ENCODE data around the gene PCDHGB7. TPM values are rescaled to one million over a fixed set of nuclear protein-coding genes. Genes with fewer than 3 reads are reported as not detected.
"Not testable (repeated sequence)": the region's sequence is repeated elsewhere in the genome, so short reads cannot be mapped to it uniquely, and the experiment has no call there.

Gene PCDHGB7
- total RNA-seq, 1 experiment from 2014 or later, result 10.5 TPM

DNA sequence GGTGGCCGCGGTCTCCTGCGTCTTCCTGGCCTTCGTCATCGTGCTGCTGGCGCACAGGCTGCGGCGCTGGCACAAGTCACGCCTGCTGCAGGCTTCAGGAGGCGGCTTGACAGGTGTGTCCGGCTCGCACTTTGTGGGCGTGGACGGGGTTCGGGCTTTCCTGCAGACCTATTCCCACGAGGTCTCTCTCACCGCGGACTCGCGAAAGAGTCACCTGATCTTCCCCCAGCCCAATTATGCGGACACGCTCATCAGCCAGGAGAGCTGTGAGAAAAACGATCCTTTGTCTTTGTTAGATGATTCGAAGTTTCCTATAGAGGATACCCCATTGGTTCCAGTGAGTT is 2.2 kb upstream of the PCDHGB7 start:
- H3K27me3 Mint-ChIP-seq (ENCODE audit: low read depth), result peaks cover 21% of the 10 kb centered on the region
- ATAC-seq; H3K27ac Mint-ChIP-seq; DNase-seq (ENCODE audit: low spot score); POLR2A ChIA-PET: not testable (repeated sequence)
- H3K4me3 Mint-ChIP-seq, result peak overlapping the region; percentile 16; the same call in 1 of the 2 replicates
- peaks cover 30% of the 10 kb centered on the region for H3K4me1 Mint-ChIP-seq
- CTCF ChIA-PET, result interaction anchor here (0.6 to 4.3 kb wide), 6 partner anchors 18 to 142 kb away, joined by 3 to 60 read pairs (median 4); partner anchors contain the start of genes PCDHGB5 and PCDHGC3
- TF ChIP-seq, protein P1, sequence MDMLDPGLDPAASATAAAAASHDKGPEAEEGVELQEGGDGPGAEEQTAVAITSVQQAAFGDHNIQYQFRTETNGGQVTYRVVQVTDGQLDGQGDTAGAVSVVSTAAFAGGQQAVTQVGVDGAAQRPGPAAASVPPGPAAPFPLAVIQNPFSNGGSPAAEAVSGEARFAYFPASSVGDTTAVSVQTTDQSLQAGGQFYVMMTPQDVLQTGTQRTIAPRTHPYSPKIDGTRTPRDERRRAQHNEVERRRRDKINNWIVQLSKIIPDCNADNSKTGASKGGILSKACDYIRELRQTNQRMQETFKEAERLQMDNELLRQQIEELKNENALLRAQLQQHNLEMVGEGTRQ (CRISPR knock-in tag; IDR thresholded peaks at IDR 0.05), result peak; percentile 18; the same call in 1 of the 2 replicates
- H3K9me3 Mint-ChIP-seq, result peaks cover 23% of the 10 kb centered on the region
- peaks cover 37% of the 10 kb centered on the region for H3K36me3 Mint-ChIP-seq

DNA sequence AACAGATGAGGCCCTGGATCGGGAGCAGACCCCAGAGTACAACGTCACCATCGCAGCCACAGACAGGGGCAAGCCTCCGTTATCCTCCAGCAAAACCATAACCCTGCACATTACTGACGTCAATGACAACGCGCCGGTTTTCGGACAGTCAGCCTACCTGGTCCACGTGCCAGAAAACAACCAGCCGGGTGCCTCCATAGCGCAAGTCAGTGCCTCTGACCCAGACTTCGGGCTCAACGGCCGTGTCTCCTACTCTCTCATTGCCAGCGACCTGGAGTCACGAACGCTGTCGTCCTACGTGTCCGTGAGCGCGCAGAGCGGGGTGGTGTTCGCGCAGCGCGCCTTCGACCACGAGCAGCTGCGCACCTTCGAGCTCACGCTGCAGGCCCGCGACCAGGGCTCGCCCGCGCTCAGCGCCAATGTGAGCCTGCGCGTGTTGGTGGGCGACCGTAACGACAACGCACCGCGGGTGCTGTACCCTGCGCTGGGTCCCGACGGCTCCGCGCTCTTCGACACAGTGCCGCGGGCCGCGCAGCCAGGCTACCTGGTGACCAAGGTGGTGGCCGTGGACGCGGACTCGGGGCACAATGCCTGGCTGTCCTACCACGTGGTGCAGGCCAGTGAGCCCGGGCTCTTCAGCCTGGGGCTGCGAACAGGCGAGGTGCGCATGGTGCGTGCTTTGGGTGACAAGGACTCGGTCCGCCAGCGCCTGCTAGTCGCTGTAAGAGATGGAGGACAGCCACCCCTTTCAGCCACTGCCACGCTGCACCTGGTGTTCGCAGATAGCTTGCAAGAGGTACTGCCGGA is 1.8 kb downstream of the PCDHGB7 start:
- ChIA-PET CTCF (interaction anchor here (0.6 to 3.6 kb wide), 15 partner anchors 11 to 145 kb away, joined by 4 to 131 read pairs (median 14); partner anchors contain the start of genes PCDHGA12, PCDHGA9 and PCDHGC3), POLR2A (interaction anchor here (1.4 kb wide), 1 partner anchor 145 kb away, joined by 4 read pairs; no protein-coding TSS in a partner anchor)
- H3K9me3 Mint-ChIP-seq, result peaks cover 36% of the 10 kb centered on the region
- peaks cover 17% of the 10 kb centered on the region for H3K27me3 Mint-ChIP-seq (ENCODE audit: low read depth)
- peaks cover 61% of the 10 kb centered on the region for H3K36me3 Mint-ChIP-seq
- H3K4me3 Mint-ChIP-seq, result peak overlapping the region; percentile 91
- ATAC-seq (no peak), DNase-seq (ENCODE audit: low spot score) (no peak)
- H3K27ac Mint-ChIP-seq, result no peak overlapping the region
- H3K4me1 Mint-ChIP-seq, result peaks cover 34% of the 10 kb centered on the region
- no peak for TF ChIP-seq SMAD3 (CRISPR knock-in tag; IDR thresholded peaks at IDR 0.05; ENCODE audit: borderline replicate concordance)
- TF ChIP-seq, protein P2, sequence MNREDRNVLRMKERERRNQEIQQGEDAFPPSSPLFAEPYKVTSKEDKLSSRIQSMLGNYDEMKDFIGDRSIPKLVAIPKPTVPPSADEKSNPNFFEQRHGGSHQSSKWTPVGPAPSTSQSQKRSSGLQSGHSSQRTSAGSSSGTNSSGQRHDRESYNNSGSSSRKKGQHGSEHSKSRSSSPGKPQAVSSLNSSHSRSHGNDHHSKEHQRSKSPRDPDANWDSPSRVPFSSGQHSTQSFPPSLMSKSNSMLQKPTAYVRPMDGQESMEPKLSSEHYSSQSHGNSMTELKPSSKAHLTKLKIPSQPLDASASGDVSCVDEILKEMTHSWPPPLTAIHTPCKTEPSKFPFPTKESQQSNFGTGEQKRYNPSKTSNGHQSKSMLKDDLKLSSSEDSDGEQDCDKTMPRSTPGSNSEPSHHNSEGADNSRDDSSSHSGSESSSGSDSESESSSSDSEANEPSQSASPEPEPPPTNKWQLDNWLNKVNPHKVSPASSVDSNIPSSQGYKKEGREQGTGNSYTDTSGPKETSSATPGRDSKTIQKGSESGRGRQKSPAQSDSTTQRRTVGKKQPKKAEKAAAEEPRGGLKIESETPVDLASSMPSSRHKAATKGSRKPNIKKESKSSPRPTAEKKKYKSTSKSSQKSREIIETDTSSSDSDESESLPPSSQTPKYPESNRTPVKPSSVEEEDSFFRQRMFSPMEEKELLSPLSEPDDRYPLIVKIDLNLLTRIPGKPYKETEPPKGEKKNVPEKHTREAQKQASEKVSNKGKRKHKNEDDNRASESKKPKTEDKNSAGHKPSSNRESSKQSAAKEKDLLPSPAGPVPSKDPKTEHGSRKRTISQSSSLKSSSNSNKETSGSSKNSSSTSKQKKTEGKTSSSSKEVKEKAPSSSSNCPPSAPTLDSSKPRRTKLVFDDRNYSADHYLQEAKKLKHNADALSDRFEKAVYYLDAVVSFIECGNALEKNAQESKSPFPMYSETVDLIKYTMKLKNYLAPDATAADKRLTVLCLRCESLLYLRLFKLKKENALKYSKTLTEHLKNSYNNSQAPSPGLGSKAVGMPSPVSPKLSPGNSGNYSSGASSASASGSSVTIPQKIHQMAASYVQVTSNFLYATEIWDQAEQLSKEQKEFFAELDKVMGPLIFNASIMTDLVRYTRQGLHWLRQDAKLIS (CRISPR knock-in tag; IDR thresholded peaks at IDR 0.05; ENCODE audit: borderline replicate concordance), result no peak
- TF ChIP-seq, protein P3, sequence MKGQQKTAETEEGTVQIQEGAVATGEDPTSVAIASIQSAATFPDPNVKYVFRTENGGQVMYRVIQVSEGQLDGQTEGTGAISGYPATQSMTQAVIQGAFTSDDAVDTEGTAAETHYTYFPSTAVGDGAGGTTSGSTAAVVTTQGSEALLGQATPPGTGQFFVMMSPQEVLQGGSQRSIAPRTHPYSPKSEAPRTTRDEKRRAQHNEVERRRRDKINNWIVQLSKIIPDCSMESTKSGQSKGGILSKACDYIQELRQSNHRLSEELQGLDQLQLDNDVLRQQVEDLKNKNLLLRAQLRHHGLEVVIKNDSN (CRISPR knock-in tag; IDR thresholded peaks at IDR 0.05), result no peak
- no peak for TF ChIP-seq ZNF317 (CRISPR knock-in tag; IDR thresholded peaks at IDR 0.05; ENCODE audit: borderline replicate concordance, low read depth)
- TF ChIP-seq, protein P4, sequence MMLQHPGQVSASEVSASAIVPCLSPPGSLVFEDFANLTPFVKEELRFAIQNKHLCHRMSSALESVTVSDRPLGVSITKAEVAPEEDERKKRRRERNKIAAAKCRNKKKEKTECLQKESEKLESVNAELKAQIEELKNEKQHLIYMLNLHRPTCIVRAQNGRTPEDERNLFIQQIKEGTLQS (CRISPR knock-in tag; conservative IDR thresholded peaks at IDR 0.05), result no peak
- TF ChIP-seq, protein P5, sequence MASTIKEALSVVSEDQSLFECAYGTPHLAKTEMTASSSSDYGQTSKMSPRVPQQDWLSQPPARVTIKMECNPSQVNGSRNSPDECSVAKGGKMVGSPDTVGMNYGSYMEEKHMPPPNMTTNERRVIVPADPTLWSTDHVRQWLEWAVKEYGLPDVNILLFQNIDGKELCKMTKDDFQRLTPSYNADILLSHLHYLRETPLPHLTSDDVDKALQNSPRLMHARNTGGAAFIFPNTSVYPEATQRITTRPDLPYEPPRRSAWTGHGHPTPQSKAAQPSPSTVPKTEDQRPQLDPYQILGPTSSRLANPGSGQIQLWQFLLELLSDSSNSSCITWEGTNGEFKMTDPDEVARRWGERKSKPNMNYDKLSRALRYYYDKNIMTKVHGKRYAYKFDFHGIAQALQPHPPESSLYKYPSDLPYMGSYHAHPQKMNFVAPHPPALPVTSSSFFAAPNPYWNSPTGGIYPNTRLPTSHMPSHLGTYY (CRISPR knock-in tag; IDR thresholded peaks at IDR 0.05), result no peak
- TF ChIP-seq, protein P6, sequence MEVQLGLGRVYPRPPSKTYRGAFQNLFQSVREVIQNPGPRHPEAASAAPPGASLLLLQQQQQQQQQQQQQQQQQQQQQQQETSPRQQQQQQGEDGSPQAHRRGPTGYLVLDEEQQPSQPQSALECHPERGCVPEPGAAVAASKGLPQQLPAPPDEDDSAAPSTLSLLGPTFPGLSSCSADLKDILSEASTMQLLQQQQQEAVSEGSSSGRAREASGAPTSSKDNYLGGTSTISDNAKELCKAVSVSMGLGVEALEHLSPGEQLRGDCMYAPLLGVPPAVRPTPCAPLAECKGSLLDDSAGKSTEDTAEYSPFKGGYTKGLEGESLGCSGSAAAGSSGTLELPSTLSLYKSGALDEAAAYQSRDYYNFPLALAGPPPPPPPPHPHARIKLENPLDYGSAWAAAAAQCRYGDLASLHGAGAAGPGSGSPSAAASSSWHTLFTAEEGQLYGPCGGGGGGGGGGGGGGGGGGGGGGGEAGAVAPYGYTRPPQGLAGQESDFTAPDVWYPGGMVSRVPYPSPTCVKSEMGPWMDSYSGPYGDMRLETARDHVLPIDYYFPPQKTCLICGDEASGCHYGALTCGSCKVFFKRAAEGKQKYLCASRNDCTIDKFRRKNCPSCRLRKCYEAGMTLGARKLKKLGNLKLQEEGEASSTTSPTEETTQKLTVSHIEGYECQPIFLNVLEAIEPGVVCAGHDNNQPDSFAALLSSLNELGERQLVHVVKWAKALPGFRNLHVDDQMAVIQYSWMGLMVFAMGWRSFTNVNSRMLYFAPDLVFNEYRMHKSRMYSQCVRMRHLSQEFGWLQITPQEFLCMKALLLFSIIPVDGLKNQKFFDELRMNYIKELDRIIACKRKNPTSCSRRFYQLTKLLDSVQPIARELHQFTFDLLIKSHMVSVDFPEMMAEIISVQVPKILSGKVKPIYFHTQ (CRISPR knock-in tag; IDR thresholded peaks at IDR 0.05), result no peak
- TF ChIP-seq, protein P7, sequence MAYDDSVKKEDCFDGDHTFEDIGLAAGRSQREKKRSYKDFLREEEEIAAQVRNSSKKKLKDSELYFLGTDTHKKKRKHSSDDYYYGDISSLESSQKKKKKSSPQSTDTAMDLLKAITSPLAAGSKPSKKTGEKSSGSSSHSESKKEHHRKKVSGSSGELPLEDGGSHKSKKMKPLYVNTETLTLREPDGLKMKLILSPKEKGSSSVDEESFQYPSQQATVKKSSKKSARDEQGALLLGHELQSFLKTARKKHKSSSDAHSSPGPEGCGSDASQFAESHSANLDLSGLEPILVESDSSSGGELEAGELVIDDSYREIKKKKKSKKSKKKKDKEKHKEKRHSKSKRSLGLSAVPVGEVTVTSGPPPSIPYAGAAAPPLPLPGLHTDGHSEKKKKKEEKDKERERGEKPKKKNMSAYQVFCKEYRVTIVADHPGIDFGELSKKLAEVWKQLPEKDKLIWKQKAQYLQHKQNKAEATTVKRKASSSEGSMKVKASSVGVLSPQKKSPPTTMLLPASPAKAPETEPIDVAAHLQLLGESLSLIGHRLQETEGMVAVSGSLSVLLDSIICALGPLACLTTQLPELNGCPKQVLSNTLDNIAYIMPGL (CRISPR knock-in tag; IDR thresholded peaks at IDR 0.05), result no peak
- TF ChIP-seq NFYB (CRISPR knock-in tag; conservative IDR thresholded peaks at IDR 0.05; ENCODE audit: low read depth), result no peak
- TF ChIP-seq FOXK1 (CRISPR knock-in tag; IDR thresholded peaks at IDR 0.05), result no peak
- TF ChIP-seq ZNF219 (CRISPR knock-in tag; IDR thresholded peaks at IDR 0.05; ENCODE audit: borderline replicate concordance), result no peak
- TF ChIP-seq, protein P8, sequence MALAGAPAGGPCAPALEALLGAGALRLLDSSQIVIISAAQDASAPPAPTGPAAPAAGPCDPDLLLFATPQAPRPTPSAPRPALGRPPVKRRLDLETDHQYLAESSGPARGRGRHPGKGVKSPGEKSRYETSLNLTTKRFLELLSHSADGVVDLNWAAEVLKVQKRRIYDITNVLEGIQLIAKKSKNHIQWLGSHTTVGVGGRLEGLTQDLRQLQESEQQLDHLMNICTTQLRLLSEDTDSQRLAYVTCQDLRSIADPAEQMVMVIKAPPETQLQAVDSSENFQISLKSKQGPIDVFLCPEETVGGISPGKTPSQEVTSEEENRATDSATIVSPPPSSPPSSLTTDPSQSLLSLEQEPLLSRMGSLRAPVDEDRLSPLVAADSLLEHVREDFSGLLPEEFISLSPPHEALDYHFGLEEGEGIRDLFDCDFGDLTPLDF (CRISPR knock-in tag; IDR thresholded peaks at IDR 0.05), result no peak
- TF ChIP-seq ATF1 (CRISPR knock-in tag; IDR thresholded peaks at IDR 0.05), result no peak
- no peak for TF ChIP-seq MXD4 (CRISPR knock-in tag; IDR thresholded peaks at IDR 0.05; ENCODE audit: borderline replicate concordance)
- no peak for TF ChIP-seq TP53 (CRISPR knock-in tag; IDR thresholded peaks at IDR 0.05)
- TF ChIP-seq, protein P9, sequence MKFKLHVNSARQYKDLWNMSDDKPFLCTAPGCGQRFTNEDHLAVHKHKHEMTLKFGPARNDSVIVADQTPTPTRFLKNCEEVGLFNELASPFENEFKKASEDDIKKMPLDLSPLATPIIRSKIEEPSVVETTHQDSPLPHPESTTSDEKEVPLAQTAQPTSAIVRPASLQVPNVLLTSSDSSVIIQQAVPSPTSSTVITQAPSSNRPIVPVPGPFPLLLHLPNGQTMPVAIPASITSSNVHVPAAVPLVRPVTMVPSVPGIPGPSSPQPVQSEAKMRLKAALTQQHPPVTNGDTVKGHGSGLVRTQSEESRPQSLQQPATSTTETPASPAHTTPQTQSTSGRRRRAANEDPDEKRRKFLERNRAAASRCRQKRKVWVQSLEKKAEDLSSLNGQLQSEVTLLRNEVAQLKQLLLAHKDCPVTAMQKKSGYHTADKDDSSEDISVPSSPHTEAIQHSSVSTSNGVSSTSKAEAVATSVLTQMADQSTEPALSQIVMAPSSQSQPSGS (CRISPR knock-in tag; IDR thresholded peaks at IDR 0.05; ENCODE audit: borderline replicate concordance, low read depth), result no peak

All from WTC11 (cell line).